ENCODE data around the gene F7. TPM values are rescaled to one million over a fixed set of nuclear protein-coding genes. Genes with fewer than 3 reads are reported as not detected.

The F7 gene
- total RNA-seq, 1 donor from 2014 or later = 4.1 TPM

DNA sequence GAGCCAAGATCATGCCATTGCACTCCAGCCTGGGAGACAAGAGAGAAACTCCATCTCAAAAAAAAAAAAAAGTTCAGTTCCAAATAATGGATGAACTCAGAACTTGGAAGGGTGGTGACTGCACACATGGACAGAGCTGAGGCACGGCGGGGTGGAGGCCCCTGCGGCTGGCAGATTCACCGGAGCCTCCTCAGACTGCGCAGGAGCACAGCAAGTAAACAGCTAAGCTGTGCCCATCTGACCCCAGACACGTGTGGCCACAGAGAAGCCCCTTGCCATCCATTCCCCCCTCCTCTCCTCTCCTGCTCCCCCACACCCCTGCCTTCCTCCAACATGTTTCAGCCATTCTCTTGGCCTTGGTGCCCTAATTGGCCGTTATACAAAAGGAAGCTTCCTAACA is 37.3 kb downstream of the F7 start:
- Mint-ChIP-seq H3K27me3 (ENCODE audit: low read depth) (peaks cover 11% of the 10 kb centered on the region), H3K4me1 (no peaks in the 10 kb centered on the region), H3K4me3 (no peak overlapping the region), H3K27ac (no peak overlapping the region), H3K36me3 (no peaks in the 10 kb centered on the region), H3K9me3 (no peaks in the 10 kb centered on the region)
- no peak for DNase-seq (ENCODE audit: low spot score in 2 of 2, unreplicated experiment in 2 of 2)
- TF ChIP-seq CTCF (IDR thresholded peaks at IDR 0.05; ENCODE audit: unreplicated experiment) = no peak

DNA sequence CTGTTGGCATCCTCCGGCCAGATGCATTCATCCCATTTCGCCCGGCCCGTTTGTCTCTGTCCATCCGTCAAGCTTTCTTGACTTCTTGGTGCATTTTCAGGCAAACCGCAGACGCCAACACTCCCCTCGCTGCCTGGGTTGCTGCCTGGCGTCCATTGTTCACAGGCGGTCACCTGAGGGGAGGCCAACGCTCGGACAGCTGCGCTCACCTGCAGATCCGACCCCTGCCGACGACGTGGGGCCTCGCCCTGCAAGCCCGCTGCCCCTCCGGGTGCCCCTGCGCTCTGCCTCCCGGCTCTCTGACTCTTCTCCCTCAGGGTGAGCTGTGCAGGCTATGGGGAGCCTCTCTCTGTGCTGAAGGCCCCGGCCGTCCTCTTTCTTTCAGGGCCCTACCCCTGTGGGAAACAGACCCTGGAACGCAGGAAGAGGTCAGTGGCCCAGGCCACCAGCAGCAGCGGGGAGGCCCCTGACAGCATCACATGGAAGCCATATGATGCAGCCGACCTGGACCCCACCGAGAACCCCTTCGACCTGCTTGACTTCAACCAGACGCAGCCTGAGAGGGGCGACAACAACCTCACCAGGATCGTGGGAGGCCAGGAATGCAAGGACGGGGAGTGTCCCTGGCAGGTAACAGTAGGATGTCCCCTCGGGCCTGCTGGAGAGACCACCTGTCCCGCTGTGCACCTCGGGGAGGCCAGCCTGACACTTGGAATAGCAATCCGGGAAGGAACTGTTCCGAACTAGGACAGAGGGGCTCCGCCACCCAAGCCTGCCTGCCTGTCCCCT is 38.1 kb downstream of the F7 start:
- DNase-seq (ENCODE audit: low spot score in 2 of 2, unreplicated experiment in 2 of 2) = no peak
- TF ChIP-seq CTCF (IDR thresholded peaks at IDR 0.05; ENCODE audit: unreplicated experiment) = no peak
- H3K27me3 Mint-ChIP-seq (ENCODE audit: low read depth) = peaks cover 11% of the 10 kb centered on the region
- H3K9me3 Mint-ChIP-seq = no peaks in the 10 kb centered on the region
- no peak overlapping the region for H3K27ac Mint-ChIP-seq
- H3K36me3 Mint-ChIP-seq = no peaks in the 10 kb centered on the region
- no peaks in the 10 kb centered on the region for H3K4me1 Mint-ChIP-seq
- H3K4me3 Mint-ChIP-seq = no peak overlapping the region

DNA sequence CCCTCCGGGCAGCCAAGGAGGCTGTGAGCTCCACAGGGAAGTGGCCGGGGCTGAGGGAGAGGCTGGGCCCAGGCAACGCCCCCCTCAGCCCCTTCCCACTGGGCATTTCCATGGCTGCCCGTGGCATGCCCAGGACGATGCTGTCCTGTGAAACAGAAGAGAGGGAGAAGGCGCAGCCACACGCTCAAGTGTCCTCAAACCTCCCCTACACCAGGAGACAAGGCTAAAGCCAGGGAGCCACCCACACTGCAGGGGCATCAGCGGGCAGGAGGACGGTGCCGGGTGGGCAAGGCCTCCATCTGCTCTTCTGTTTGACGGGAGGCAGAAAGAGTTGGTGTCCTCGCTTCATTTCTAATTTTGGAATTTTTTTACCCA is 38.7 kb downstream of the F7 start:
- Mint-ChIP-seq H3K27me3 (ENCODE audit: low read depth) (peaks cover 13% of the 10 kb centered on the region), H3K36me3 (no peaks in the 10 kb centered on the region)

DNA sequence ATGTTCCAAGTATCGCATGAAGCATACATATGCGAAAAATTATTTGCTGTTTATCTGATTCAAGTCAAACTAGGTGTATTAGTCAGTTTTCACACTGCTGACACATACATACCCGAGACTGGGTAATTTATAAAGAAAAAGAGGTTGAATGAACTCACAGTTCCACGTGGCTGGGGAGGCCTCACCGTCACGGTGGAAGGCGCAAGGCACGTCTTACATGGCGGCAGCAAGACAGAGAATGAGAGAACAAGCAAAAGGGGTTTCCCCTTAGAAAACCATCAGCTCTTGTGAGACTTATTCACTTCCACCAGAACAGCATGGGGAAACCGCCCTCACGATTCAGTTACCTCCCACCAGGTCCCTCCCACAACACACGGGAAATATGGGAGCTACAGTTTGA is 39.9 kb downstream of the F7 start:
- Mint-ChIP-seq H3K4me3 (no peak overlapping the region), H3K27me3 (ENCODE audit: low read depth) (peaks cover 16% of the 10 kb centered on the region), H3K27ac (no peak overlapping the region), H3K9me3 (no peaks in the 10 kb centered on the region), H3K4me1 (no peaks in the 10 kb centered on the region), H3K36me3 (no peaks in the 10 kb centered on the region)
- no peak for TF ChIP-seq CTCF (IDR thresholded peaks at IDR 0.05; ENCODE audit: unreplicated experiment)
- DNase-seq (ENCODE audit: low spot score in 2 of 2, unreplicated experiment in 2 of 2) = no peak

More for the DNA sequence above, 38.7 kb downstream of the F7 start:
- no peak overlapping the region for H3K27ac Mint-ChIP-seq
- no peaks in the 10 kb centered on the region for H3K4me1 Mint-ChIP-seq
- H3K9me3 Mint-ChIP-seq = no peaks in the 10 kb centered on the region
- H3K4me3 Mint-ChIP-seq = no peak overlapping the region
- no peak for DNase-seq (ENCODE audit: low spot score in 2 of 2, unreplicated experiment in 2 of 2)
- TF ChIP-seq CTCF (IDR thresholded peaks at IDR 0.05; ENCODE audit: unreplicated experiment) = no peak

GRCh38 chr13:113145911-113146598 is 40.5 kb downstream of the F7 start:
- Mint-ChIP-seq H3K9me3 (no peaks in the 10 kb centered on the region), H3K4me1 (peaks cover under 1% of the 10 kb centered on the region), H3K4me3 (no peak overlapping the region), H3K27me3 (ENCODE audit: low read depth) (peaks cover 17% of the 10 kb centered on the region), H3K27ac (no peak overlapping the region), H3K36me3 (no peaks in the 10 kb centered on the region)
- DNase-seq (ENCODE audit: low spot score in 2 of 2, unreplicated experiment in 2 of 2) = no peak
- TF ChIP-seq CTCF (IDR thresholded peaks at IDR 0.05; ENCODE audit: unreplicated experiment) = no peak

All from mesothelial cell of epicardium (in vitro differentiated cells).